Activated T-cell treated with anti-CD3 and anti-CD28 coated beads for 4 hours (primary cell): ENCODE data around the gene MARK1.

Experiments used
- DNase-seq: peaks from one replicate; pipeline ENCODE4 v3.0.0-alpha.2; 2020

MARK1 gene

GRCh38 chr1:220527908-220528678 lies at the start of gene MARK1:
MARK1 (plus strand) TSS chr1:220528136; CDS start chr1:220528823, 687 bp downstream.
- DNase-seq, result no peak

- DNase-seq, result no peak
Observed at GRCh38 chr1:220483700-220484099, 44.2 kb upstream of the MARK1 start.

GRCh38 chr1:220484135-220484534 lies 43.8 kb upstream of the MARK1 start:
- DNase-seq, result no peak

GRCh38 chr1:220485131-220485530 lies 42.8 kb upstream of the MARK1 start:
- DNase-seq, result no peak

- no peak for DNase-seq
Observed at GRCh38 chr1:220485791-220486190, 42.1 kb upstream of the MARK1 start.

- DNase-seq, result no peak
Observed at GRCh38 chr1:220487297-220487820, 40.6 kb upstream of the MARK1 start.

- DNase-seq, result no peak
Observed at GRCh38 chr1:220491891-220492290, 36.0 kb upstream of the MARK1 start.

GRCh38 chr1:220497220-220497947 lies 30.6 kb upstream of the MARK1 start:
- DNase-seq, result no peak

GRCh38 chr1:220498188-220498587 lies 29.7 kb upstream of the MARK1 start:
- DNase-seq, result no peak

GRCh38 chr1:220500372-220500771 lies 27.6 kb upstream of the MARK1 start:
- DNase-seq, result no peak

- no peak for DNase-seq
Observed at GRCh38 chr1:220504329-220504728, 23.6 kb upstream of the MARK1 start.

- DNase-seq, result no peak
Observed at GRCh38 chr1:220507085-220507484, 20.9 kb upstream of the MARK1 start.

GRCh38 chr1:220511179-220511578 lies 16.8 kb upstream of the MARK1 start:
- no peak for DNase-seq

- DNase-seq, result no peak
Observed at GRCh38 chr1:220511785-220512184, 16.2 kb upstream of the MARK1 start.

GRCh38 chr1:220513834-220514233 lies 14.1 kb upstream of the MARK1 start:
- DNase-seq, result no peak

- no peak for DNase-seq
Observed at GRCh38 chr1:220514256-220514655, 13.7 kb upstream of the MARK1 start.

- DNase-seq, result no peak
Observed at GRCh38 chr1:220516014-220516721, 11.8 kb upstream of the MARK1 start.

GRCh38 chr1:220516722-220517042 lies 11.3 kb upstream of the MARK1 start:
- no peak for DNase-seq

GRCh38 chr1:220521778-220522177 lies 6.2 kb upstream of the MARK1 start:
- no peak for DNase-seq

- DNase-seq, result no peak
Observed at GRCh38 chr1:220526294-220526693, 1.6 kb upstream of the MARK1 start.

GRCh38 chr1:220527279-220527907 lies 543 bp upstream of the MARK1 start:
- no peak for DNase-seq

GRCh38 chr1:220528679-220529501 lies 954 bp downstream of the MARK1 start:
- DNase-seq, result no peak
